GM23248 (cell line): ENCODE measurements around the gene PLSCR1. TPM values are rescaled to one million over a fixed set of nuclear protein-coding genes. Genes with fewer than 3 reads are reported as not detected.

Experiments
- DNase-seq: peaks from one replicate; pipeline ENCODE4 v3.0.0-alpha.2; 2015
- H2AFZ ChIP-seq: fragments of 200-600 bp; sonication (generic); 2 replicates; pipeline ENCODE4 v1.6.1; 2016; ENCODE audit warnings: antibody characterized with exemption
- H3F3A ChIP-seq: fragments of 200-600 bp; sonication (generic); 2 replicates; pipeline ENCODE4 v1.6.1; 2016; ENCODE audit warnings: mild to moderate bottlenecking, antibody characterized with exemption, mixed run types; ENCODE audit not compliant: insufficient read depth
- H3K27ac ChIP-seq: fragments of 200-600 bp; sonication (generic); 2 replicates; pipeline ENCODE4 v1.5.1; 2016; ENCODE audit warnings: mild to moderate bottlenecking
- H3K27me3 ChIP-seq: fragments of 200-600 bp; sonication (generic); replicated peaks from 2 replicates; pipeline ENCODE4 v1.6.1; 2016; ENCODE audit warnings: mild to moderate bottlenecking; ENCODE audit not compliant: insufficient read depth
- H3K36me3 ChIP-seq: fragments of 200-600 bp; sonication (generic); 2 replicates; pipeline ENCODE4 v1.6.1; 2016; ENCODE audit warnings: low read depth, mild to moderate bottlenecking
- H3K4me1 ChIP-seq: fragments of 200-600 bp; sonication (generic); 2 replicates; pipeline ENCODE4 v1.6.1; 2016; ENCODE audit warnings: mild to moderate bottlenecking; ENCODE audit not compliant: insufficient read depth
- H3K4me2 ChIP-seq: fragments of 200-600 bp; sonication (generic); one replicate; pipeline ENCODE4 v1.6.1; 2016; ENCODE audit warnings: mild to moderate bottlenecking; ENCODE audit not compliant: unreplicated experiment
- H3K4me3 ChIP-seq: fragments of 200-600 bp; sonication (generic); 2 replicates; pipeline ENCODE4 v1.5.1; 2016; ENCODE audit warnings: mild to moderate bottlenecking
- H3K79me2 ChIP-seq: fragments of 200-600 bp; sonication (generic); 2 replicates; pipeline ENCODE4 v1.6.1; 2016; ENCODE audit warnings: mild to moderate bottlenecking; ENCODE audit not compliant: insufficient read depth
- H3K9ac ChIP-seq: fragments of 200-600 bp; sonication (generic); 2 replicates; pipeline ENCODE4 v1.6.1; 2016; ENCODE audit warnings: mild to moderate bottlenecking
- H3K9me2 ChIP-seq: fragments of 200-600 bp; sonication (generic); 2 replicates; pipeline ENCODE4 v1.6.1; 2016; ENCODE audit warnings: mixed run types, mild to moderate bottlenecking, moderate library complexity; ENCODE audit not compliant: insufficient read depth
- H3K9me3 ChIP-seq: fragments of 200-600 bp; sonication (generic); one replicate; pipeline ENCODE4 v1.6.1; 2017; ENCODE audit warnings: low read depth
- H4K20me1 ChIP-seq: fragments of 200-600 bp; sonication (generic); 2 replicates; pipeline ENCODE4 v1.6.0; 2016; ENCODE audit not compliant: insufficient read depth
- EZH2 ChIP-seq: fragments of 200-600 bp; sonication (generic); IDR thresholded peaks from 2 replicates; pipeline ENCODE4 v1.6.1; 2018; ENCODE audit warnings: antibody characterized with exemption, mild to moderate bottlenecking; ENCODE audit not compliant: insufficient read depth, poor library complexity, severe bottlenecking
- EZH2phosphoT487 ChIP-seq: fragments of 200-600 bp; sonication (generic); IDR thresholded peaks from 2 replicates; pipeline ENCODE4 v1.6.1; 2018; ENCODE audit warnings: antibody characterized with exemption, moderate library complexity, mild to moderate bottlenecking, low read depth; ENCODE audit not compliant: insufficient read depth
- WGBS, 2 experiments: methylation state at CpG; one replicate each; pipeline ENCODE4 v1.1.6; 2015 to 2017; ENCODE audit warnings: low lambda C conversion rate in 2 of 2, low coverage in 1 of 2; ENCODE audit errors: missing lambda C conversion rate in 2 of 2; 5-methylcytosine and 5-hydroxymethylcytosine counted together
- in situ Hi-C: fragments of 300-500 bp; cut with MboI; formaldehyde crosslinking; loops from 2 replicates; pipeline ENCODE4 v1.15.0; 2020
- polyA plus RNA-seq: library from polyadenylated mRNA; unstranded; fragments of >200 nt; fragmentation: Nextera tagmentation; extraction: Ambion mirVana; gene quantifications from 2 replicates; pipeline ENCODE4 v1.2.1, GENCODE V29; 2016
- total RNA-seq: library from RNA; depleted of rRNA; stranded (reverse); fragments of >200 nt; shearing (Covaris generic); gene quantifications from 2 replicates; pipeline ENCODE4 v1.2.3, GENCODE V29; 2014

PLSCR1 gene
- total and polyA plus RNA-seq, 2 experiments from 2014 or later: 23.7 to 28.7 TPM

DNA sequence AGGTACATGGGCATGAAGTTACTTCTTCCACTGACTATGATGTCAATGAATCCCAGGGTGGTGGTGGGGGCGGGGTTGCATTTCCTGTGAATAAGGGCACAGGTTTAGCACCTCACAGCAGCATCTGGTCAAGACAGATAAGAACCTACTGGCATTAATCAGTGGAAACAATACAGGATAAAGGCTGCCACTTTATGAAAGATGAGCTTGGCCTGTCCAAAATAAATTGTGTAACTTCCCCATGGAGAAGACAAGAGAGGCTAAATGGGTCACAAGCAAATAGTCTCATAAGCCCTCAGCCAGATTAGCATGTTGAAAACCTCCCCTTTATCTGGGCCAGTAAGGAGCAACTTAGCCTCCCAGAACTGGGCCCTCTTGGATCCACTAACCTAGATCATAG lies 47.7 kb downstream of the PLSCR1 start:
- no peak overlapping the region for H3K4me3 ChIP-seq
- no peaks in the 10 kb centered on the region; the same call in 1 of the 2 replicates for H3K9me2 ChIP-seq
- H3K27me3 ChIP-seq: no peaks in the 10 kb centered on the region
- no peak overlapping the region for H3K27ac ChIP-seq
- H3F3A ChIP-seq: peaks cover 11% of the 10 kb centered on the region
- H3K4me2 ChIP-seq: no peak overlapping the region
- in situ Hi-C loops: no loop called here
- H3K9me3 ChIP-seq: no peaks in the 10 kb centered on the region
- no peak for DNase-seq
- no peak overlapping the region for H3K9ac ChIP-seq
- WGBS, 2 experiments: 50 to 71% methylated on average over 1 of the region's 1 CpG
- no peaks in the 10 kb centered on the region for H4K20me1 ChIP-seq
- no peak overlapping the region for H2AFZ ChIP-seq
- no peaks in the 10 kb centered on the region for H3K36me3 ChIP-seq
- H3K4me1 ChIP-seq: 0 out of 2 replicates have a peak, but pooled peaks cover 8% of the 10 kb centered on the region
- H3K79me2 ChIP-seq: no peaks in the 10 kb centered on the region
- TF ChIP-seq EZH2 (no peak), EZH2phosphoT487 (no peak)

DNA sequence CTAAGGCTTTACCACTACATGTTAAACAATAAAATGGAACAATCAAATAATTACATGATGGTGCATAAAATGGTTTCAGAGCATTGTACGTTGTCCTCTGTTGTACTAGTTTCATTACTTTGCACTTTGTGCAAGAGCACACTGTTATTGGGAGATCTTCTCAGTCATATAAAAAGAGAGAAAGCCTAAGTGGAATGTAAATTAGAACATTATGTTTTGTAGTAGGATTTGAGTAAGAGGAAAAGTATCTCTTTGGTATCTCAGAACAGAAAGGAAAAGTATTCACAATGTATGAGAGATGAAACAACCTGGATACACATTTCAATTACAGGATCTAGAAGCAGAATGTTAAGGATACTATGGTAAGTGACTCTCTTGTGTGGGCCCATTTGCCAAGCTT lies 48.2 kb downstream of the PLSCR1 start:
- 36 to 43% methylated on average over 1 of the region's 1 CpG for WGBS, 2 experiments
- DNase-seq: peak; percentile 25
- no peak overlapping the region for H3K4me3 ChIP-seq
- no peaks in the 10 kb centered on the region for H4K20me1 ChIP-seq
- H3K79me2 ChIP-seq: no peaks in the 10 kb centered on the region
- H3K27me3 ChIP-seq: no peaks in the 10 kb centered on the region
- peaks cover 15% of the 10 kb centered on the region for H3F3A ChIP-seq
- no peak overlapping the region for H3K9ac ChIP-seq
- H3K36me3 ChIP-seq: no peaks in the 10 kb centered on the region
- H3K27ac ChIP-seq: no peak overlapping the region
- H3K9me2 ChIP-seq: no peaks in the 10 kb centered on the region; the same call in 1 of the 2 replicates
- no peak overlapping the region for H2AFZ ChIP-seq
- H3K4me2 ChIP-seq: no peak overlapping the region
- TF ChIP-seq EZH2phosphoT487: no peak
- TF ChIP-seq EZH2: no peak
- no peaks in the 10 kb centered on the region for H3K9me3 ChIP-seq
- H3K4me1 ChIP-seq: 0 out of 2 replicates have a peak, but pooled peaks cover 11% of the 10 kb centered on the region
- in situ Hi-C loops: no loop called here

GRCh38 chr3:146493761-146494160 lies 50.6 kb downstream of the PLSCR1 start:
- Histone ChIP-seq H3K9me3 (no peaks in the 10 kb centered on the region), H3K4me1 (0 out of 2 replicates have a peak, but pooled peaks cover 11% of the 10 kb centered on the region), H3K36me3 (no peaks in the 10 kb centered on the region), H3K4me2 (no peak overlapping the region), H3K9me2 (no peaks in the 10 kb centered on the region; the same call in 1 of the 2 replicates), H3K79me2 (no peaks in the 10 kb centered on the region), H3F3A (peaks cover 17% of the 10 kb centered on the region), H3K9ac (no peak overlapping the region), H2AFZ (no peak overlapping the region), H3K4me3 (no peak overlapping the region), H4K20me1 (no peaks in the 10 kb centered on the region), H3K27ac (no peak overlapping the region), H3K27me3 (no peaks in the 10 kb centered on the region)
- DNase-seq: no peak
- TF ChIP-seq EZH2phosphoT487 (no peak), EZH2 (no peak)
- WGBS, 2 experiments: 87 to 93% methylated on average over 2 of the region's 2 CpGs
- in situ Hi-C loops: no loop called here

DNA sequence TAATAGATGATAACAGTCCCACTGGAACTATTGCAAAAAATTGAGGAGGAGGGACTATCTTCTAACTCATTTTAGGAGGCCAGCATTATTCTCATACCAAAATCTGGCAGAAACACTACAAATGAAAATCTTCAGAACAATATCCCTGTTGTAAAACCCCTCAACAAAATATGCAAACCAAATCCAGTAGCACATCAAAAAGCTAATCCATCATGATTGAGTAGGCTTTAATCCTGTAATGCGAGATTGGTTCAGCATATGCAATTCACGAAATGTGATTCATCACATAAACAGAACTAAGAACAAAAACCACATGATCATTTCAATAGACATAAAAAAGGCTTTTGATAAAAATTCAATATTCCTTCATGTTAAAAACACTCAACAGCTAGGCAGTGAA lies 51.2 kb downstream of the PLSCR1 start:
- Histone ChIP-seq H3K9me3 (no peaks in the 10 kb centered on the region), H3K4me2 (no peak overlapping the region), H3K9me2 (no peaks in the 10 kb centered on the region; the same call in 1 of the 2 replicates), H4K20me1 (no peaks in the 10 kb centered on the region), H3K9ac (no peak overlapping the region), H3K27ac (no peak overlapping the region), H3F3A (peaks cover 17% of the 10 kb centered on the region), H3K27me3 (no peaks in the 10 kb centered on the region), H3K4me3 (no peak overlapping the region), H3K4me1 (0 out of 2 replicates have a peak, but pooled peaks cover 11% of the 10 kb centered on the region), H3K79me2 (no peaks in the 10 kb centered on the region), H2AFZ (no peak overlapping the region), H3K36me3 (no peaks in the 10 kb centered on the region)
- WGBS, 2 experiments: 84 to 93% methylated on average over 2 of the region's 2 CpGs
- DNase-seq: no peak
- TF ChIP-seq EZH2 (no peak), EZH2phosphoT487 (no peak)
- in situ Hi-C loops: no loop called here
